K562 (cell line): ENCODE data around the gene ACTG2. TPM values are rescaled to one million over a fixed set of nuclear protein-coding genes. Genes with fewer than 3 reads are reported as not detected.

Experiments used
- ATAC-seq: fragments of 200-7000 bp; cut with Tn5 transposase; 3 replicates; pipeline ENCODE4 v1.9.1; 2020; ENCODE audit warnings: moderate library complexity
- BruUV-seq: library from RNA; stranded (reverse); fragments of 400-500 nt; replicated peaks from 2 replicates; lab custom pipeline; 2021; lab: Mats Ljungman, UMichigan
- CTCF ChIA-PET: fragments of 300-600 bp; formaldehyde crosslinking; extraction: SDS; loops from one replicate; lab custom pipeline; 2021; ENCODE audit warnings: low intra/inter-chr PET ratio; lab: Yijun Ruan, JAX
- POLR2A ChIA-PET: fragments of 300-600, 350-650 bp; sonication (Branson Sonifier 250); formaldehyde crosslinking; extraction: SDS; loops from one replicate; lab custom pipeline; 2021; ENCODE audit warnings: antibody characterized with exemption, inconsistent platforms; lab: Yijun Ruan, JAX
- DNase-seq, 4 experiments: peaks; one replicate each; pipeline versions ENCODE4 v3.0.0 to v3.0.0-alpha.2; 2011 to 2018; ENCODE audit warnings: low spot score in 3 of 4, mixed read lengths in 3 of 4; ENCODE audit errors: extremely low read depth in 1 of 4
- FAIRE-seq: peaks from 2 replicates; lab custom pipeline; 2011; peaks lifted over from hg19 to GRCh38; lab: Jason Lieb, UNC
- H2AFZ ChIP-seq: 2 replicates; pipeline ENCODE4 v1.6.0; 2011; ENCODE audit warnings: low read depth, low read length, control low read depth, inconsistent platforms
- H3K27ac ChIP-seq: fragments of 200-600 bp; 3 replicates; pipeline ENCODE4 v1.8.0; 2011; ENCODE audit warnings: low read depth, mild to moderate bottlenecking, control low read depth, inconsistent platforms, low read length, moderate library complexity, mixed read lengths; ENCODE audit errors: extremely low read depth
- H3K27me3 ChIP-seq, 2 experiments: fragments of 300-600 bp in 1 of 2; 2 replicates in 1 of 2; 3 replicates in 1 of 2; pipeline versions ENCODE4 v1.6.0 to v1.8.0; 2011; ENCODE audit warnings: inconsistent platforms in 2 of 2, low read length in 2 of 2, mild to moderate bottlenecking in 1 of 2, mixed read lengths in 1 of 2, moderate library complexity in 1 of 2; ENCODE audit not compliant: control insufficient read depth in 2 of 2, insufficient read depth in 2 of 2
- H3K36me3 ChIP-seq: fragments of 300-600 bp; 3 replicates; pipeline ENCODE4 v1.8.0; 2011; ENCODE audit warnings: mild to moderate bottlenecking, low read length, inconsistent platforms; ENCODE audit not compliant: control insufficient read depth, insufficient read depth
- H3K4me1 ChIP-seq, 2 experiments: fragments of 200-600 bp in 1 of 2; replicated peaks in 1 of 2; 2 replicates in 1 of 2; 3 replicates in 1 of 2; pipeline versions ENCODE4 v1.5.1 to v1.8.0; 2011; ENCODE audit warnings: inconsistent platforms in 2 of 2, low read length in 2 of 2, mild to moderate bottlenecking in 1 of 2, mixed read lengths in 1 of 2, moderate library complexity in 1 of 2; ENCODE audit not compliant: control insufficient read depth in 2 of 2, insufficient read depth in 2 of 2
- H3K4me2 ChIP-seq: 2 replicates; pipeline ENCODE4 v1.6.1; 2011; ENCODE audit warnings: low read length, control low read depth, inconsistent platforms, mixed read lengths; ENCODE audit not compliant: insufficient read depth
- H3K4me3 ChIP-seq: fragments of 200-600 bp; sonication (generic), shearing (Covaris generic); 2 replicates; pipeline ENCODE4 v1.5.1; 2016; ENCODE audit warnings: control low read depth, inconsistent platforms
- H3K79me2 ChIP-seq: fragments of 200-600 bp; 3 replicates; pipeline ENCODE4 v1.8.0; 2011; ENCODE audit warnings: low read length, inconsistent platforms; ENCODE audit not compliant: control insufficient read depth, insufficient read depth
- H3K9ac ChIP-seq, 2 experiments: 2 replicates each; pipeline versions ENCODE4 v1.6.0 to v1.6.1; 2011; ENCODE audit warnings: low read depth in 2 of 2, low read length in 2 of 2, control low read depth in 1 of 2, inconsistent platforms in 1 of 2, mild to moderate bottlenecking in 1 of 2, mixed read lengths in 1 of 2; ENCODE audit not compliant: insufficient read depth in 1 of 2
- H3K9me1 ChIP-seq: one replicate; pipeline ENCODE4 v1.6.0; 2011; ENCODE audit warnings: inconsistent platforms, mild to moderate bottlenecking, low read length, moderate library complexity; ENCODE audit not compliant: control insufficient read depth, insufficient read depth
- H3K9me3 ChIP-seq: replicated peaks from 2 replicates; pipeline ENCODE4 v1.5.1; 2011; ENCODE audit warnings: low read depth, low read length, inconsistent platforms; ENCODE audit not compliant: control insufficient read depth, insufficient read depth
- H4K20me1 ChIP-seq: replicated peaks from 2 replicates; pipeline ENCODE4 v1.6.1; 2011; ENCODE audit warnings: low read length, inconsistent platforms, mixed read lengths; ENCODE audit not compliant: control insufficient read depth, insufficient read depth
- ADNP ChIP-seq: fragments of 200-800 bp; sonication (Bioruptor generic); IDR thresholded peaks from 2 replicates; pipeline ENCODE4 v1.6.1; 2016; ENCODE audit warnings: missing genetic modification characterization, missing compliant biosample characterization
- BCOR ChIP-seq: fragments of 450-650 bp; IDR thresholded peaks from 2 replicates; pipeline ENCODE4 v1.6.1; 2016
- EWSR1 ChIP-seq: fragments of 450-650 bp; IDR thresholded peaks from 2 replicates; pipeline ENCODE4 v1.6.1; 2018; ENCODE audit warnings: borderline replicate concordance, mild to moderate bottlenecking, low read depth, moderate library complexity; ENCODE audit not compliant: partially characterized antibody
- HDAC2 ChIP-seq: fragments of 450-650 bp; IDR thresholded peaks from 2 replicates; pipeline ENCODE4 v1.6.1; 2016; ENCODE audit warnings: mild to moderate bottlenecking
- KDM1A ChIP-seq, 2 experiments: fragments of 450-650 bp; IDR thresholded peaks; 2 replicates each; pipeline ENCODE4 v1.6.1; 2016; ENCODE audit warnings: mild to moderate bottlenecking in 2 of 2
- NR3C1 ChIP-seq: sonication (generic); formaldehyde crosslinking; IDR thresholded peaks from 2 replicates; pipeline ENCODE4 v1.8.1; 2022; ENCODE audit warnings: missing genetic modification reagents
- RBM22 ChIP-seq: fragments of 200-400 bp; formaldehyde crosslinking; IDR thresholded peaks from 2 replicates; pipeline ENCODE4 v1.6.1; 2018; ENCODE audit warnings: low read length, low read depth; ENCODE audit not compliant: poor library complexity, severe bottlenecking
- RBM25 ChIP-seq: fragments of 200-400 bp; formaldehyde crosslinking; IDR thresholded peaks from 2 replicates; pipeline ENCODE4 v1.6.1; 2018; ENCODE audit warnings: low read length, low read depth, moderate library complexity; ENCODE audit not compliant: severe bottlenecking
- SIX5 ChIP-seq, 2 experiments: IDR thresholded peaks; 2 replicates each; pipeline ENCODE4 v1.6.1; 2011; ENCODE audit warnings: low read length in 2 of 2, borderline replicate concordance in 1 of 2, low read depth in 1 of 2, mild to moderate bottlenecking in 1 of 2, moderate library complexity in 1 of 2; ENCODE audit not compliant: insufficient read depth in 1 of 2
- TAL1 ChIP-seq: fragments of 450-650 bp; IDR thresholded peaks from 2 replicates; pipeline ENCODE4 v1.6.1; 2016; ENCODE audit warnings: mild to moderate bottlenecking
- XRCC5 ChIP-seq: fragments of 200-400 bp; formaldehyde crosslinking; IDR thresholded peaks from 2 replicates; pipeline ENCODE4 v1.6.1; 2017; ENCODE audit warnings: low read depth, mild to moderate bottlenecking, low read length
- ZNF121 ChIP-seq: sonication (generic); formaldehyde crosslinking; conservative IDR thresholded peaks from 2 replicates; pipeline ENCODE4 v1.8.0; 2022; ENCODE audit warnings: missing genetic modification reagents
- ZNF184 ChIP-seq: sonication (generic); formaldehyde crosslinking; IDR thresholded peaks from 2 replicates; pipeline ENCODE4 v1.5.0; 2020; ENCODE audit warnings: missing genetic modification reagents
- WGBS: fragments of 100-300 bp; shearing (Covaris generic); methylation state at CpG from one replicate; pipeline ENCODE4 v1.1.6; 2016; ENCODE audit warnings: low coverage, mixed read lengths; ENCODE audit not compliant: insufficient coverage; ENCODE audit errors: missing lambda C conversion rate; 5-methylcytosine and 5-hydroxymethylcytosine counted together
- in situ Hi-C: fragments of 300-500 bp; cut with MboI; formaldehyde crosslinking; loops from 4 replicates; pipeline ENCODE4 v1.15.0; 2018; ENCODE audit warnings: inconsistent platforms, mixed read lengths
- intact Hi-C: fragments of 100-400 bp; cut with micrococcal nuclease; formaldehyde crosslinking; loops from 2 replicates; pipeline ENCODE4 v1.14.2; 2022
- polyA plus RNA-seq, 8 experiments: library from polyadenylated mRNA; depleted of rRNA in 4 of 8; stranded (reverse) in 5 of 8; unstranded in 3 of 8; fragments of >200 nt; fragmentation: Nextera tagmentation in 2 of 8; fragmentation: Illumina TruSeq in 1 of 8; extraction: Ambion mirVana in 2 of 8; extraction: Trizol in 1 of 8; gene quantifications; 2 replicates each; pipeline versions ENCODE4 v1.2.1 to v1.2.3, GENCODE V29; 2011 to 2014; ENCODE audit warnings: inconsistent platforms in 1 of 8, missing spikeins in 1 of 8
- total RNA-seq, 7 experiments: library from RNA; depleted of rRNA in 6 of 7; stranded (reverse); fragments of >200 nt in 6 of 7; fragmentation: Illumina TruSeq in 2 of 7; extraction: Trizol in 2 of 7; gene quantifications; 2 replicates each; pipeline versions ENCODE4 v1.2.1 to v1.2.3, GENCODE V29; 2011 to 2021; ENCODE audit warnings: low replicate concordance in 1 of 7
- TF ChIP-seq, protein P1 (sequence below): fragments of 450-650 bp; IDR thresholded peaks from 2 replicates; pipeline ENCODE4 v1.6.1; 2016; ENCODE audit warnings: low read depth

ACTG2 gene
- total and polyA plus RNA-seq, 9 of the 15 experiments (the other 6 are each of a cell fraction or from before 2014, with no cell fraction given) = 0.06 to 0.60 TPM; not detected in 7

DNA sequence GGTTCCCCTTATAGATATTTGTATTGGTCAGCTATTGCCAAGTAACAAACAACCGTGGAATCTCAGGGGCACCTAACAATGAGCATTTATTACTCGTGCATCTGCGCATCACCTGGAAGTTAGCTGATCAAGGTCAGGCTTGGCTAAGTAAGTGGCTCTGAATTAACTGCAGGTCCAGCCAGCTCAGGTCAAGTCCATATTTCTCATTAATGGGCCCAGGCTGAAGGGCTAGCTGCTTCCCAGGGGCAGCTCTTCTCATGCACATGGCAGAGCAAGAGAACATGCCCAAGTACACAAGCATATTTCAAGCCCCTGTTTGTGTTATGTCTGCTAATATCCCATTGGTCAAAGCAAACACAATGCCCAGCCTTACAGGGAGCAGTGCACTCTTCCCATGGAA lies 26.0 kb downstream of the ACTG2 start (continued):
- TF ChIP-seq SIX5 (IDR thresholded peaks at IDR 0.05; ENCODE audit: borderline replicate concordance in 1 of 2, insufficient read depth in 1 of 2, low read depth in 1 of 2, low read length in 2 of 2) (no peak), XRCC5 (no peak), BCOR (peak; percentile 21; the same call in 1 of the 2 replicates)
- TF ChIP-seq, all 486 proteins: peak for 2

- ATAC-seq (no peak), FAIRE-seq (no peak), DNase-seq (no peak)
- H3K9me1 ChIP-seq = no peaks in the 10 kb centered on the region
- ChIA-PET POLR2A (no interaction called here), CTCF (no interaction called here)
- no peaks in the 10 kb centered on the region for H3K79me2 ChIP-seq
- H3K27ac ChIP-seq = no peak overlapping the region
- no peak overlapping the region for H3K4me3 ChIP-seq
- no peak overlapping the region for H3K4me2 ChIP-seq
- WGBS = 54% methylated on average over 7 of the region's 7 CpGs
- no peak overlapping the region for H2AFZ ChIP-seq
- no peak overlapping the region for H3K9ac ChIP-seq
- intact Hi-C loops = loop anchor here (10.0 kb wide), 1 partner anchor 225 kb away; the partner anchor contains the start of gene BOLA3
- H3K4me1 ChIP-seq = peaks cover 9 to 18% of the 10 kb centered on the region in 2 experiments
- no peaks in the 10 kb centered on the region for H3K9me3 ChIP-seq
- in situ Hi-C loops = no loop called here
- no peaks in the 10 kb centered on the region for H3K27me3 ChIP-seq
- H3K36me3 ChIP-seq = no peaks in the 10 kb centered on the region
- no peaks in the 10 kb centered on the region for H4K20me1 ChIP-seq
- no TSS peak for BruUV-seq
- TF ChIP-seq RBM22 (no peak), RBM25 (peak; percentile 93), HDAC2 (0 out of 2 replicates have a peak, but pooled peaks have one; percentile 44), EWSR1 (no peak), NR3C1 (CRISPR knock-in tag) (no peak), ZNF184 (CRISPR knock-in tag) (no peak), KDM1A (IDR thresholded peaks at IDR 0.05) (peak; percentile 19 to 54; a peak in 2 of 4 replicates), ADNP (tag) (peak; percentile 57; the same call in 1 of the 2 replicates), ZNF121 (CRISPR knock-in tag) (no peak), BCOR (peak; percentile 77), TAL1 (no peak)
- TF ChIP-seq, protein P1, sequence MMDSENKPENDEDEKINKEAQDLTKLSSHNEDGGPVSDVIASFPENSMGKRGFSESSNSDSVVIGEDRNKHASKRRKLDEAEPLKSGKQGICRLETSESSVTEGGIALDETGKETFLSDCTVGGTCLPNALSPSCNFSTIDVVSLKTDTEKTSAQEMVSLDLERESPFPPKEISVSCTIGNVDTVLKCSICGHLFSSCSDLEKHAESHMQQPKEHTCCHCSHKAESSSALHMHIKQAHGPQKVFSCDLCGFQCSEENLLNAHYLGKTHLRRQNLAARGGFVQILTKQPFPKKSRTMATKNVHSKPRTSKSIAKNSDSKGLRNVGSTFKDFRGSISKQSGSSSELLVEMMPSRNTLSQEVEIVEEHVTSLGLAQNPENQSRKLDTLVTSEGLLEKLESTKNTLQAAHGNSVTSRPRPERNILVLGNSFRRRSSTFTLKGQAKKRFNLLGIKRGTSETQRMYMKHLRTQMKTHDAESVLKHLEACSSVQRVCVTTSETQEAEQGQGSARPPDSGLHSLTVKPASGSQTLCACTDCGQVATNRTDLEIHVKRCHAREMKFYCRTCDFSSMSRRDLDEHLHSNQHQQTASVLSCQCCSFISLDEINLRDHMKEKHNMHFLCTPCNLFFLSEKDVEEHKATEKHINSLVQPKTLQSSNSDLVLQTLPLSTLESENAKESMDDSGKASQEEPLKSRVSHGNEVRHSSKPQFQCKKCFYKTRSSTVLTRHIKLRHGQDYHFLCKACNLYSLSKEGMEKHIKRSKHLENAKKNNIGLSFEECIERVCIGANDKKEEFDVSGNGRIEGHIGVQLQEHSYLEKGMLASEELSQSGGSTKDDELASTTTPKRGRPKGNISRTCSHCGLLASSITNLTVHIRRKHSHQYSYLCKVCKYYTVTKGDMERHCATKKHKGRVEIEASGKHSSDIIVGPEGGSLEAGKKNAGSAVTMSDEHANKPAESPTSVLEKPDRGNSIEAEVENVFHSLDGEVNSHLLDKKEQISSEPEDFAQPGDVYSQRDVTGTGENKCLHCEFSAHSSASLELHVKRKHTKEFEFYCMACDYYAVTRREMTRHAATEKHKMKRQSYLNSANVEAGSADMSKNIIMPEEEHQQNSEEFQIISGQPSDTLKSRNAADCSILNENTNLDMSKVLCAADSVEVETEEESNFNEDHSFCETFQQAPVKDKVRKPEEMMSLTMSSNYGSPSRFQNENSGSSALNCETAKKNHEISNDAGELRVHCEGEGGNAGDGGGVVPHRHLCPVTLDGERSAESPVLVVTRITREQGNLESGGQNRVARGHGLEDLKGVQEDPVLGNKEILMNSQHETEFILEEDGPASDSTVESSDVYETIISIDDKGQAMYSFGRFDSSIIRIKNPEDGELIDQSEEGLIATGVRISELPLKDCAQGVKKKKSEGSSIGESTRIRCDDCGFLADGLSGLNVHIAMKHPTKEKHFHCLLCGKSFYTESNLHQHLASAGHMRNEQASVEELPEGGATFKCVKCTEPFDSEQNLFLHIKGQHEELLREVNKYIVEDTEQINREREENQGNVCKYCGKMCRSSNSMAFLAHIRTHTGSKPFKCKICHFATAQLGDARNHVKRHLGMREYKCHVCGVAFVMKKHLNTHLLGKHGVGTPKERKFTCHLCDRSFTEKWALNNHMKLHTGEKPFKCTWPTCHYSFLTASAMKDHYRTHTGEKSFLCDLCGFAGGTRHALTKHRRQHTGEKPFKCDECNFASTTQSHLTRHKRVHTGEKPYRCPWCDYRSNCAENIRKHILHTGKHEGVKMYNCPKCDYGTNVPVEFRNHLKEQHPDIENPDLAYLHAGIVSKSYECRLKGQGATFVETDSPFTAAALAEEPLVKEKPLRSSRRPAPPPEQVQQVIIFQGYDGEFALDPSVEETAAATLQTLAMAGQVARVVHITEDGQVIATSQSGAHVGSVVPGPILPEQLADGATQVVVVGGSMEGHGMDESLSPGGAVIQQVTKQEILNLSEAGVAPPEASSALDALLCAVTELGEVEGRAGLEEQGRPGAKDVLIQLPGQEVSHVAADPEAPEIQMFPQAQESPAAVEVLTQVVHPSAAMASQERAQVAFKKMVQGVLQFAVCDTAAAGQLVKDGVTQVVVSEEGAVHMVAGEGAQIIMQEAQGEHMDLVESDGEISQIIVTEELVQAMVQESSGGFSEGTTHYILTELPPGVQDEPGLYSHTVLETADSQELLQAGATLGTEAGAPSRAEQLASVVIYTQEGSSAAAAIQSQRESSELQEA = no peak
Observed at GRCh38 chr2:73919596-73920228, 26.9 kb downstream of the ACTG2 start.
